NOMO-1 treated with DMSO at 0.1 percent for 48 hours (cell line): ENCODE data around the gene FALEC.
"Not testable (repeated sequence)": the region's sequence is repeated elsewhere in the genome, so short reads cannot be mapped to it uniquely, and the experiment has no call there.

Experiments
- DNase-seq: peaks from one replicate; lab custom pipeline; 2025; ENCODE audit not compliant: unreplicated experiment; lab: John Stamatoyannopoulos, UW

FALEC gene

GRCh38 chr1:150558303-150558704 is 42.8 kb downstream of the FALEC start:
- DNase-seq = no peak

DNA sequence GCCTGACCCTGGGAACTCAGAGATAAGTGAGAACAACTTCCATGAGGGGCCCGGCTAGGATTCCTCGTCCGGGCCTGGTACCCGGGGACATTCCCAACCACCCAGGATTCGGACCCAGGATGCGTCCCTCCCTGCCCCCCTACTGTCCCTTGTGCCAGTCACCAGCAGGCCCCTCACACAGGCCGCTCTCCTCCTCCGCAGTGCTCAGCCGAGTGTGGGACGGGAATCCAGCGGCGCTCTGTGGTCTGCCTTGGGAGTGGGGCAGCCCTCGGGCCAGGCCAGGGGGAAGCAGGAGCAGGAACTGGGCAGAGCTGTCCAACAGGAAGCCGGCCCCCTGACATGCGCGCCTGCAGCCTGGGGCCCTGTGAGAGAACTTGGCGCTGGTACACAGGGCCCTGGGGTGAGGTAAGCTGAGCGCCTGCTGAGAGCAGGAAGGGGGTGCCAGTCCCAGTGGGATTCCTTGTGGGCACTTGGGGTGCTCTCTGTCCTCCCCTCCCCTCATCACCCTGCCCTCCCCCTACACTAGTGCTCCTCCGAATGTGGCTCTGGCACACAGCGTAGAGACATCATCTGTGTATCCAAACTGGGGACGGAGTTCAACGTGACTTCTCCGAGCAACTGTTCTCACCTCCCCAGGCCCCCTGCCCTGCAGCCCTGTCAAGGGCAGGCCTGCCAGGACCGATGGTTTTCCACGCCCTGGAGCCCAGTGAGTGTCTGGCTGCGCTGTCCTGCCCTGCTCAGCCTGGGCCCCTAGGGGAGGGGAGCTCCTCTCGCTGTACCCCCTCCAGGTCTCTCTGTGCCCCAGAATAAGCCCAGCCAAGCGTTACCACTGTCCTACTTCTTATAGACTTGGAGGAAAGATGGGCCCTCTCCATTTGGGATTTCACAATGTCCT is 43.5 kb downstream of the FALEC start:
- no peak for DNase-seq

GRCh38 chr1:150559656-150560010 is 44.1 kb downstream of the FALEC start:
- DNase-seq = no peak

GRCh38 chr1:150560011-150560438 is 44.5 kb downstream of the FALEC start:
- peak; percentile 62 for DNase-seq

DNA sequence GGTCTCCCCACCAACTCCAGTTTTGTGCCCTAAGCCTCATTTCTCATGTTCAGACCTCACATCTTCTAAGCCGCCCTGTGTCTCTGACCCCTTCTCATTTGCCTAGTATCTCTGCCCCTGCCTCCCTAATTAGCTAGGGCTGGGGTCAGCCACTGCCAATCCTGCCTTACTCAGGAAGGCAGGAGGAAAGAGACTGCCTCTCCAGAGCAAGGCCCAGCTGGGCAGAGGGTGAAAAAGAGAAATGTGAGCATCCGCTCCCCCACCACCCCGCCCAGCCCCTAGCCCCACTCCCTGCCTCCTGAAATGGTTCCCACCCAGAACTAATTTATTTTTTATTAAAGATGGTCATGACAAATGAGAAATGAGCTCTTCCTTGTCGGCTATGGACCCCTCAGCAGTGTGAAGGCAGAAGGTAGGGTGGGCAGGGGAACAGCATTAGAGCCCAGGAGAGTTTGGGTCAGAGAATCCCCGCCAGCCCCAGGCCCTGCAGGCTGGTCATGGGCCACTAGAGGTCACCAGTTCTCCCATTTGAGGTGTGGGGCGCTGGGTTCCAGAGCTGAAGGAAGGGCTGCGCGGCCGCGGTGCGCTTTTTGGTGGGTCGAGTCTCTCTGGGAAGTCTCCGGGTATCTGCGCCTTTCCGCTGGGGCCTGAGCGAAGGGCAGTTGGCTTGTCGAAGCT is 45.2 kb downstream of the FALEC start:
- DNase-seq = peak; percentile 76

DNA sequence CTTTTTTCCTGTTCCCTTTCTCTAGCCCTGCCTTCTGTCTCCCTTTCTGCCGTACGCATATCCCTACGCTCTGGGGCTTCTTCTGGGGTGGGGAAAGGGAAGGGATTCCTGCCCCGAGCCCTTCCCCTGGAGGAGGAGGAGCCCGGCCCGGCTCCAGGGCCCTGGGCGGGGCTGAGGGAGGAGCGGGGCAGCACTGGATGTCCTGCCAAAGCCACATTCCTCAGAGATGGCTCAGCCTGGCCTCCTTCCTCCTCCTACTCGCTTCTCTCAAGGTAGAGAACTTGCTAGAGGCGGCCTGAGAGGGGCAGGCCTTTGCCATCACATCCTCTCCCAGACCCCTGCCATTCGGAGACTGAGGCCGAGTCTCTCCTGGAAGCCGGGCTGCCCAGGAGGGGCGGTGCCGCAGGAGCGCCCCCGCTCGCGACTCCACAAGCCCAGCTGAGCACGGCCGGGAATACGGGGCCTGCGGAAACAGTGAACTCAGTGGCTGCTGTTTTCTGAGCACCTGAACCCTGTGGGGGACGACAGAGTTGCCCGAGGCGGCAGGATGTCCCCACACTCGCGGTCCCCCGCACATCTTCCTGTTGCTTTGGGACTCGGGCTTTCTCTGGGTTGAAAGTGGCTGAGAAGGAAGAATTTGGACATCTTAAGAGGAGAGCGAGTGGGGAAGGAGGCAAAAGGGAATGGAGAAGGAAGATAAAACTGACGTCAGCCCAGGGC is 45.9 kb downstream of the FALEC start:
- no peak for DNase-seq

- DNase-seq = peak; percentile 13
Measured at GRCh38 chr1:150561974-150562445, 46.5 kb downstream of the FALEC start.

- DNase-seq = no peak
Measured at GRCh38 chr1:150562446-150563339, 47.1 kb downstream of the FALEC start.

- no peak for DNase-seq
Measured at GRCh38 chr1:150563340-150564038, 47.9 kb downstream of the FALEC start.

DNA sequence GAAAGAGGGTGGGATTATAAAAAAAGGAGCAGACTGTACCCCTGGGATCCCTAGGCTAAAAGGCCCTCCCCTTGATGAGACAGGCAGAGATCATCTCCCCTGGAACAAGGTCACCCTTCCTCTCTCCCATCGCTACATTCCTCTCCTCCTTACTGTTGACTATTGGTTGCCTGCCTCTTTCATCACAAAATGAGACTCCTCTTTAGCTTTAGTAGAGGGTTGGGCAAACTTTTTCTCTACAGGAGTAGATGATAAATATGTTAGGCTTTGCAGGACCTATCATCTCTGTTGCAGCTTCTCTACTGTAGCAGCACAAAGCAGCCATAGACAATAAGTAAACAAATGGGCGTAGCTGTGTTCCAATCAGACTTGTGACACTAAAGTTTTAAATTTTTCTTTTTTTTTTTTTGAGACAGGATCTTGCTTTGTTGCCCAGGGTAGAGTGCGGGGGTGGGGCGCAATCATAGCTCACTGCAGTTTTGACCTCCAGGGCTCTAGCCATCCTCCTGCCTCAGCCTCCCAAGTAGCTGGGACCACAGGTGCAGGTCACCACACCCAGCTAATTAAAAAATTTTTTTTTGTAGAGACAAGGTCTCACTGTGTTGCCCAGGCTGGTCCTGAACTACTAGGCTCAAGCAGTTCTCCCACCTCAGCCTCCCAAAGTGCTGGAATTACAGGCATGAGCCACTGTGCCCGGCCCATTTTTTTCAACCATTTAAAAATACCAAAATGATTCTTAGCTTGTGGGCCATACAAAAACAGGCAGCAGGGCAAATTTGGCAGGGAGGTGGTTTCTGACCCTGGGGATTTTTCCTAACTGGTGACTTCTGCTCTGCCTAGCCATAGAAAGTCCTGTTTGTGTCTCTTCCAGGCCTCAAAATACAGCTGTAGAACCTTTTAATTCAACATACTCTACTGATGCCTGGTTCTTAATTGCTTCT is 48.8 kb downstream of the FALEC start:
- no peak for DNase-seq

- not testable (repeated sequence) for DNase-seq
Measured at GRCh38 chr1:150565240-150565991, 49.9 kb downstream of the FALEC start.

DNA sequence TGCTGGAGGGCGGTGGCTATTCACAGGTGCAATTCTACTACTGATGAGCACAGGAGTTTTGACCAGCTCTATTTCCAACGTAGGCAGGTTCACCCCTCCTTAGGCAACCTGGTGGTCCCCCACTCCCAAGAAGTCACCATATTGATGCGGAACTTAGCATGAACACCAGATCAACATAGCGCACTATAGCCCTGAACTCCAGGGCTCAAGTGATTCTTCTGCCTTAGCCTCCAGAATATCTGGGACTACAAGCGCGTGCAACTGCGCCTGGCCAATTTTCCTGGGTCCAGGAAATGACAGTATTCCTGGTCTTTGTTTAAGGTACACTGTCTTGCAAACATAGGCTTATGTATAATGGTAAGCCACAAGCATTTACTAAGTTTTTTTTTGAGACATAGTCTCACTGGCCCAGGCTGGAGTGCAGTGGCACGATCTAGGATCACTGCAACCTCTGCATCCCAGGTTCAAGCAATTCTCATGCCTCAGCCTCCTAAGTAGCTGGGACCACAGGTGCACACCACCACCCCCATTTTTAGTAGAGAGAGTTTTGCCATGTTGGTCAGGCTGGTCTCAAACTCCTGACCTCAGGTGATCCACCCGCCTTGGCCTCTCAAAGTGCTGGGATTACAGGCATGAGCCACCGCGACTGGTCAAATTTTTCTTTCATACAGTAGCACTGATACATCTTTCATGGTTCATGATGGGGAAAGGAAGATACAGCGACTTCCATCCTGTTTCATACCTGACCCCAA is 51.2 kb downstream of the FALEC start:
- DNase-seq = no peak

GRCh38 chr1:150567341-150567716 is 51.8 kb downstream of the FALEC start:
- DNase-seq = no peak

DNA sequence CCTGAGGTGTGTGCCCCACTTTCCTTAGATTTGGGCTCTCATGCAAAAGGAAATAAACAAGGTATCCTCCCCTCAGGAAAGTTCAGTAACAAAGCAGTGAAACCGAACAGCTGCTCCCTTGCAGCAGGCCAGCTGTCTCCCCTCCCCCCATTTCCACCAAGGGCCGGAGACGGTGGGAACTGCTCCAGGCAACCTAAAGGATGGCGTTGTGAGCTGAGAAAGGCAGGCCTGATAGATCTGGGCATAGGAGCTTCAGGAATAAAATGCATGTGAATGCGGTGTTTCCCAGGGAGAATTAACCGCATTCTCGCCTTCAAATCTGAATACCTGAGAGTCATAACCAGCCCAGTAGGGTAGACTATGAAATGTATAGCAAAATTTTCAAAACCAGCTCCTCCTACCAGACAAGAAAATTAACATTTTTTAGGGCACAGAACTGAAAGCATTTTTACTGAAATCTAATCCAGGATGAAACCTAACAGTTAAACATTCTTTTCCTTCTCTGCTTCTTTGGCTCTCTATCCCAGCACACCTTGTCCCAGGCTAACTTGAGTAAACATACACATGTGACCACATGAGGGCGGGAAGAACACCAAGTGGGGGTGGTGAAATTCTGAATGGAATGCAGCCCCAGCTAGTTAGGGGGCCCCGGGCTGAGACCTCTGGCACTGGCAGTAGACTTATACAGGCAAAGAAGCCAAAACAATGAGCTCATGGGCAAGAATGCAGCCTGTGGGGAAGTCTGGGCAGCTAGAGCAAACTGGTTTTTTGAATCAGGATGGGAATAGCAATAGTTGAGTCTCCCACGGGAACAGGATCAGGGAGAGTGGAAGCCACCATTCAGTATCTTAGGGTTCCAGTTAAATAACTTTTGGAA is 52.4 kb downstream of the FALEC start:
- no peak for DNase-seq

DNA sequence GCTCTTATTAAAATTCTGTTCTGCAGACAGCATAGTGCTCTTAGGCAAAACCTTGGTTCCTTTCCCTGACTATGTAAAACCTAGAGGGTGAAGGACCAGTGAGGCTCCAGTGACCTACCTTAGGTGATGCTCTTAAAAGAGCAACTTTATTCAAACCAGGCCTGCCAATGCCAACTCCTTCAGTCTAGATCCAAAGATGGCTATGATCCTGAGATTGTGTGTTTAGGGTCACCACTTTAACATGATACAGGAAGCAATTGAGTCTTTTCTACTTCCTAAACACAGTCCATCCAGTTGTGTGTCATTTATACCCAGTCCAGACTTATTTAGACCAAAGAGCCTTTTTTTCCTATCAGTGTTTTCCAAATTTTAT is 53.0 kb downstream of the FALEC start:
- DNase-seq = no peak

DNA sequence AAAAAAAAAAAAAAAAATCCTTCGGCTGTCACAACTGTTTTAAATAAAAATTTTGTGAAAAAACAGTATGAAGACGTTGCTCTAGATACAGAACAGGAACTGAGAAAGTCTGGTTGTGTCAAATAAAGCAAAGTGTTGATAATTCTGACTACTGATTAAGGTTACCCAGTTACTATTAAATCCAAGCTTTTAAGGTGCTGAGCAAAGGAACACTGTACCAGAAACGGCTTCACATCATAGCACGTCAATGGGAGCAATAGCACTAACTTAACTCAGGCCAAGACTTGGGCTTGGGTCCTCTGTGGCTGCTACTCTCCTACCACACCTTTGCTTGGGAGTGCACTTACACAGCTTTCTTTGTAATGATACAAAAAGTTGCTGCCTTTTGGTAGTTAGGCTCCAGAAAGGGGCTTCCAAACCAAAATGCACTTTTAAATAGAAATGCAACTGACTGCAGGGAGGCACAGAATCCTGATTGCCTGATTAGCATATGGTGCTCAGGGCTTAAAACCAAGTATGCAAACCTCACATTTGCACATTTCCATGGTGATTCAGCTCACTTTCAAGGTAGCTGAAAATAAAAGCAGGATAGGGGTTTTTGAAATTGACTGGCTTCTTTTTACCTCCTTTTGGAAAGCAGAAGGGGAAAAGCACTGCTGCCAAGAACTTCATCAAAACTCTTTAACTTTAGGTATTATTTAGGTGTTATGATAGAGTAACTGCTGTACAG is 57.5 kb downstream of the FALEC start:
- DNase-seq = no peak
